KOPT-K1 (cell line): Measurements from ENCODE around the gene LAMTOR4.
"Not testable (repeated sequence)": the region's sequence is repeated elsewhere in the genome, so short reads cannot be mapped to it uniquely, and the experiment has no call there.

Source experiments
- H3K27ac ChIP-seq: fragments of 200-600 bp; sonication (generic); 2 replicates; pipeline ENCODE4 v1.5.1; 2016; ENCODE audit warnings: antibody characterized with exemption, mild to moderate bottlenecking, low read depth, low read length; ENCODE audit not compliant: poor library complexity, severe bottlenecking
- H3K36me3 ChIP-seq: fragments of 200-600 bp; sonication (generic); 2 replicates; pipeline ENCODE4 v1.5.1; 2017; ENCODE audit warnings: antibody characterized with exemption, mild to moderate bottlenecking, low read length, moderate library complexity; ENCODE audit not compliant: insufficient read depth
- H3K9me3 ChIP-seq: fragments of 200-600 bp; sonication (generic); 2 replicates; pipeline ENCODE4 v1.5.1; 2017; ENCODE audit warnings: antibody characterized with exemption, low read length, mild to moderate bottlenecking; ENCODE audit not compliant: insufficient read depth, poor library complexity, severe bottlenecking

The LAMTOR4 gene

GRCh38 chr7:100185726-100186125 lies 37.0 kb downstream of the LAMTOR4 start:
- no peak overlapping the region for H3K27ac ChIP-seq
- H3K36me3 ChIP-seq = no peaks in the 10 kb centered on the region
- H3K9me3 ChIP-seq = no peaks in the 10 kb centered on the region

GRCh38 chr7:100189061-100189460 lies 40.3 kb downstream of the LAMTOR4 start:
- H3K36me3 ChIP-seq = no peaks in the 10 kb centered on the region
- no peaks in the 10 kb centered on the region for H3K9me3 ChIP-seq
- H3K27ac ChIP-seq = no peak overlapping the region

DNA sequence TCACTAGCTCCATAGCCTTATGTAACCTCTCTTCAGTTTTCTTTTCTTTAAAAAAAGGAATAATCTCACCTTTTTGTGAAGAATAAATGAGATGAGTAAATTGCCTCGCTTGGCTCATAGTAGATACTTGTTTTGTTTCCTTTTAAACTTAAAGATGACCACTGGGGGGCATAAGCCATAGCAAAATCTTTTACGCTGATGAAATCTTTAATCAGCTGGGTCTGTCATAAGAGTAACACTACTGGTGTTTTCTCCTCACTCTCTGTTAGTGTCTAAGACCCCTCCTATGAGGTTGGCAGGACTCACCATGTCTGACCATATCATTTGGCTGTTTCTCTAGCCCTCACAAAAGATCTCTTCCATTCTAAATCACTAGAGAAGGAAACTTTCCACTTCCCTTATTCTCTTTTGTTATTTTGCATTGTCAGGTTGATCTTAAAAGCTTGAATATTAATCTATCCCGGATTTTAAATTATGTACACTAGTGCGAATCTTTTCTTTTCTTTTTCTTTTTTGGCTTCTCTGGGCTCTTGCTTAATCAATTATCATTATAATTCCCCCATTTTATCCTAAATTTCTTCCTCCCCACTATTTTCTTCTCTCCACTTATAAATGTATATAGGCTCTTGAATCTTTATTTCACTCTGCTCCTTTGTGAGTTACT lies 41.5 kb downstream of the LAMTOR4 start:
- no peaks in the 10 kb centered on the region for H3K36me3 ChIP-seq
- no peaks in the 10 kb centered on the region for H3K9me3 ChIP-seq
- H3K27ac ChIP-seq = peak overlapping the region; percentile 71

GRCh38 chr7:100191775-100192174 lies 43.1 kb downstream of the LAMTOR4 start:
- Histone ChIP-seq H3K27ac (peak overlapping the region; percentile 71), H3K9me3 (no peaks in the 10 kb centered on the region), H3K36me3 (no peaks in the 10 kb centered on the region)

DNA sequence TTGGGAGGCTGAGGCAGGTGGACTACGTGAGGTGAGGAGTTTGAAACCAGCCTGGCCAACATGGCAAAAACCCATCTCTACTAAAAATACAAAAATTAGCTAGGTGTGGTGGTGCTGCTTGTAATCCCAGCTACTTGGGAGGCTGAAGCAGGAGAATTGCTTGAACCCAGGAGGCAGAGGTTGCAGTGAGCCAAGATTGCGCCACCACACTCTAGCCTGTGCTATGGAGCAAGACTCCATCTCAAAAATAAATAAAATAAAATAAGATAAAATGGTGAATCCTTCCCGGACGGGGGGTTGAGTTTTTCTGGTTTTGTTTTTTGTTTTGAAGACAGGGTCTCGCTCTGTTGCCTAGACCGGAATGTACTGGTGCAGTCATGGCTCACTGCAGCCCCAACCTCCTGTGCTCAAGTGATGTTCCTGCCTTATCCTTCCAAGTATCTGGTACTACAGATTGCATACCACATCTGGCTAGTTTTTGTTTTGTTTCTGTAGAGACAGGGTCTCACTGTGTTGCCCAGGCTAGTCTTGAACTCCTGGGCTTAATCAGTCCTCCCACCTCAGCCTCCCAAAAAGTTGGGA lies 43.7 kb downstream of the LAMTOR4 start:
- H3K36me3 ChIP-seq, H3K9me3 ChIP-seq: not testable (repeated sequence)
- peak overlapping the region; percentile 71 for H3K27ac ChIP-seq

GRCh38 chr7:100192969-100193368 lies 44.3 kb downstream of the LAMTOR4 start:
- H3K36me3 ChIP-seq = no peaks in the 10 kb centered on the region
- peak overlapping the region; percentile 71 for H3K27ac ChIP-seq
- H3K9me3 ChIP-seq = no peaks in the 10 kb centered on the region

DNA sequence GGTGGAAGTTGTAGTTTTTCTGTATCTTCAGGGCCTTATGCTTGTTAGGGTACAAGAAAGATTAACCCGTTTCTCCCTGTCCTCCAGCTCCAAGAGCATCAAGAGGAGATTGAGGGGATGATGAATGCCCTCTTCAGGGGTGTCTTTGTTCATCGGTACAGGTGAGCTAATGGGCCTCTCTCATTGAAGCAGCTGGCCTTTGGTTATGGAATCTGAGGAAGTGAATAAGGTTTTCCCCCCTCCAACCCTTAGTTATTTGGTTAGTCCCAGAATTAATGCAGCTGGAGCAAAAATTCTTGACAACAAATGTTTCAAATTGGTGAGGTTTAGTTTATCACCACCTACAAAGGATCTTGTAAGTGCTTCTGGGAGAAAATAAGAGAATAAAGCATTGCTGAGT lies 46.5 kb downstream of the LAMTOR4 start:
- Histone ChIP-seq H3K27ac (no peak overlapping the region), H3K9me3 (no peaks in the 10 kb centered on the region), H3K36me3 (no peaks in the 10 kb centered on the region)

DNA sequence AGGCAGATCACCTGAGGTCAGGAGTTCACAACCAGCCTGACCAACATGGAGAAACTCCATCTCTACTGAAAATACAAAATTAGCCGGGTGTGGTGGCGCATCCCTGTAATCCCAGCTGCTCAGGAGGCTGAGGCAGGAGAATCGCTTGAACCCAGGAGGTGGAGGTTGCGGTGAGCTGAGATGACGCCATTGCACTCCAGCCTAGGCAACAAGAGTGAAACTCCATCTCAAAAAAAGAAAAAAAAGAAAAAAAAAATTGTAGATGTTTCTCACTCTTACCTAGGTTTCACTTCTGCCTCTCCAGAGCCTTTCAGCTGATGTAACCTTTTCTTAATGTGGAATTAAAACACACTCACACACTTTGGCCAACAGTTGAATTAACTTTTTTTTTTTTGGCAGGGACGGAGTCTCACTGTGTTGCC lies 47.2 kb downstream of the LAMTOR4 start:
- not testable (repeated sequence) for H3K36me3 ChIP-seq, H3K27ac ChIP-seq

DNA sequence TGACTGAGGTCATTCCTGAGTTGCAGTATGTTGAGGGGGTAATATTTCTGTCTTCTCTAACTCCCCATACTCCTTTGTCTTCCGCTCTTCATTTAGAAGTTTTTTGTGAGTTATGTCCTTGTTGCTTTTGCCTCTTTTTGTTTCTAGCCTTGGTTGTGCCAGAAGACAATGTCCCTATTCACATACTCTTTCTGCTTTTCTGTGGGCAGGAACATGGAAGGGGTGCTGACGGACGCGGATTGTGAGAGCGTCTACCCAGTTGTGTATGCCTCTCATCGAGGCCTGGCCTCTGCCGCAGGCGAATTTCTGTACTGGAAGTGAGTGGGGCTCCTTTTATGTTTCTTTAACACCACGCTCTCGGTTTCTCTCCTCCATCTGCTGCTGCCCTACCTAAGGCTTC lies 49.5 kb downstream of the LAMTOR4 start:
- Histone ChIP-seq H3K36me3 (no peaks in the 10 kb centered on the region), H3K27ac (no peak overlapping the region), H3K9me3 (no peaks in the 10 kb centered on the region)

More for the DNA sequence above, 47.2 kb downstream of the LAMTOR4 start:
- not testable (repeated sequence) for H3K9me3 ChIP-seq

- Histone ChIP-seq H3K9me3 (no peaks in the 10 kb centered on the region), H3K27ac (no peak overlapping the region), H3K36me3 (no peaks in the 10 kb centered on the region)
These were observed 52.0 kb downstream of the LAMTOR4 start for GRCh38 chr7:100200693-100201092.
